Esophagus muscularis mucosa (tissue), 4 donors: Measurements from ENCODE around the gene ITPRIP. TPM values are rescaled to one million over a fixed set of nuclear protein-coding genes. Genes with fewer than 3 reads are reported as not detected.

ENCODE experiments used
- DNase-seq: peaks from one replicate; pipeline ENCODE4 v3.0.0-alpha.2; 2017; ENCODE audit errors: extremely low spot score
- H3K27ac ChIP-seq, 4 donors: fragments of 200-600 bp; sonication (generic); replicated peaks in 1 of 4; 1 replicate in 3 of 4; 2 replicates in 1 of 4; pipeline ENCODE4 v1.5.1; 2016 to 2019; ENCODE audit warnings: mild to moderate bottlenecking in 1 of 4
- H3K27me3 ChIP-seq, 4 donors: fragments of 200-600 bp; sonication (generic); one replicate each; pipeline versions ENCODE4 v1.5.1 to v1.6.0; 2016 to 2019
- H3K36me3 ChIP-seq, 4 donors: fragments of 200-600 bp; sonication (generic); one replicate each; pipeline ENCODE4 v1.5.1; 2016 to 2019
- H3K4me1 ChIP-seq, 4 donors: fragments of 200-600 bp; sonication (generic); one replicate each; pipeline ENCODE4 v1.5.1; 2016 to 2019
- H3K4me3 ChIP-seq, 4 donors: fragments of 200-600 bp; sonication (generic); 1 replicate in 2 of 4; 2 replicates in 2 of 4; pipeline ENCODE4 v1.5.1; 2016 to 2019; ENCODE audit warnings: mild to moderate bottlenecking in 4 of 4, moderate library complexity in 1 of 4
- H3K9me3 ChIP-seq, 4 donors: fragments of 200-600 bp; sonication (generic); 1 replicate in 3 of 4; 2 replicates in 1 of 4; pipeline ENCODE4 v1.5.1; 2016 to 2019
- CTCF ChIP-seq, 3 experiments: fragments of 200-600 bp in 2 of 3; fragments of 450-650 bp in 1 of 3; sonication (generic) in 2 of 3; IDR thresholded peaks; one replicate each; pipeline ENCODE4 v1.5.1; 2017 to 2019; ENCODE audit warnings: antibody characterized with exemption in 3 of 3, mild to moderate bottlenecking in 2 of 3, moderate library complexity in 1 of 3
- EP300 ChIP-seq: sonication (generic); formaldehyde crosslinking; IDR thresholded peaks from one replicate; pipeline ENCODE4 v1.6.1; 2017; ENCODE audit warnings: antibody characterized with exemption
- POLR2A ChIP-seq: fragments of 450-650 bp; IDR thresholded peaks from one replicate; pipeline ENCODE4 v1.6.1; 2017; ENCODE audit warnings: antibody characterized with exemption, moderate library complexity, mild to moderate bottlenecking, low read depth
- POLR2AphosphoS5 ChIP-seq, 2 donors: sonication (generic); formaldehyde crosslinking; IDR thresholded peaks; one replicate each; pipeline ENCODE4 v1.6.1; 2017; ENCODE audit warnings: antibody characterized with exemption in 2 of 2
- WGBS: methylation state at CpG from one replicate; pipeline ENCODE4 v1.1.5; 2018; 5-methylcytosine and 5-hydroxymethylcytosine counted together
- intact Hi-C: fragments of 100-400 bp; cut with DNase I; formaldehyde crosslinking; loops from one replicate; pipeline ENCODE4 v1.15.1; 2023
- total RNA-seq, 4 donors: library from RNA; depleted of rRNA; stranded (reverse); fragments of >200 nt; gene quantifications; one replicate each; pipeline versions ENCODE4 v1.1.0 to v1.2.1, GENCODE V29; 2016

ITPRIP gene
- total RNA-seq, 4 donors from 2014 or later = 18.7 to 56.0 (median 39.9) TPM

DNA sequence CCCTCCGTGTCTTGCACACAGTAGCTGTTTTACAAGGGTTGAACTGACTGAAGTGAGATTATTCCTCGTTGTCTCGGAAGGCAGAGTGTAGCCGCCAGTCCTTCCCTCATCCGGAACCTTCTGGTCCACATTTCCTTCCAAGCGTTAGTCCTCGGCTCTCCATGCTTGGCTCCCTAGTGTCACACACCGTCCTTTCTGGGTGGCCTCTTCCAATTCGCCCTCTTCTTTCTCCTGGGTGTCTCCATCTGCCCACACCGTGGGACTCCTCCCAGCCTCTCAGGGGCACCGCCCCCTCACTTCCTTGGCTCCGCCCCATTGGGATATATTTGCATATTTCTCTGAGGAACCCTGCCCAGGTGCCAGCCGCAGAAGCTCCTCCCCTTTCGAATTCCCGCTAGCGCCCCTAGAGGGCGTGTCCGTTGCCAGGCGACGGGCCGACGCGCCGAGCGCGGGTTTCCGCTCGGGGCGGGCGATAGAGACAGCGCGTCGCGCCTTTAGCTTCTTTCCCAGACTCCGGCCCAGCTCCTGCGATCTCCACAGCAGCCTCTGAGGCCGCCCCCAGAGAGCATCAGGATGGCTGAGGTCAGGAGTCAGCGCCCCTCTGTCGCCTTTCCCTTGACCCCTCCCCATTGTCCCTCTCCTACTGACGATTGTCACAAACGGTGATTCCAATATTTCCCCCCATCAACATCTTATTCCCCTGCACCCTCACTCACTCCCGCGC lies 15.2 kb upstream of the ITPRIP start, which contains the start of gene CFAP58:
Gene CFAP58, plus strand, starts transcription at position 509 of the 724 bp plus-strand sequence. Its CDS starts 65 bp downstream, at position 574.
- Histone ChIP-seq H3K36me3 (no peaks in the 10 kb centered on the region), H3K9me3 (no peaks in the 10 kb centered on the region), H3K4me1 (peaks cover 12 to 34% (median 34%) of the 10 kb centered on the region in 4 donors), H3K27ac (peak within 1 kb of the TSS; percentile 2 to 65 (median 36)), H3K4me3 (peak within 1 kb of the TSS; percentile 44 to 60 (median 51)), H3K27me3 (no peaks in the 10 kb centered on the region)
- intact Hi-C loops = no loop called here
- 5% methylated on average over 24 of the region's 43 CpGs for WGBS
- peak; percentile 96 for DNase-seq
- TF ChIP-seq POLR2AphosphoS5 (IDR thresholded peaks at IDR 0.05) = peak; percentile 66 to 71
- TF ChIP-seq POLR2A = no peak
- TF ChIP-seq CTCF (IDR thresholded peaks at IDR 0.05) = peak; percentile 64 to 75 (median 70)

DNA sequence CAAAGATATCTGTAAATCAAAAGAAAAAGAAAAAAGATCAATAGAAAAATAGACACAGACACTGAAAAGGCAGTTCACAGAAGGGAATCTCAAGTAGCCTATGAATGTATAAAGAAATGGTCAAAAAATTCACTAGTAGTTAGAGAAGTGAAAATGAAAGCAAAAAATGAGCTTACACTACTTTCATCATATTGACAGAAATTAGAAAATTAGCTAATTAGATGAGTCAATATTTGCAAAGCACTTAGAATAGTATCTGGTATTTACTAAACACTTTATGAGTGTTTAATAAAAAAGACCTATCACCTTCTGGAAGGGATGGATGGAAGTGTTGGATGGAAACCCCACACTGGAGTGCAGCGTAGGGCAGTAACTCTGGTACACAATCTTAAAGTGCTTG lies 13.7 kb upstream of the ITPRIP start:
- Histone ChIP-seq H3K36me3 (no peaks in the 10 kb centered on the region), H3K4me1 (peaks cover 12 to 34% (median 34%) of the 10 kb centered on the region in 4 donors), H3K27me3 (no peaks in the 10 kb centered on the region), H3K27ac (no peak overlapping the region), H3K4me3 (no peak overlapping the region), H3K9me3 (no peaks in the 10 kb centered on the region)
- 100% methylated on average over 1 of the region's 1 CpG for WGBS
- TF ChIP-seq POLR2AphosphoS5 (IDR thresholded peaks at IDR 0.05) = no peak
- DNase-seq = no peak
- intact Hi-C loops = no loop called here

DNA sequence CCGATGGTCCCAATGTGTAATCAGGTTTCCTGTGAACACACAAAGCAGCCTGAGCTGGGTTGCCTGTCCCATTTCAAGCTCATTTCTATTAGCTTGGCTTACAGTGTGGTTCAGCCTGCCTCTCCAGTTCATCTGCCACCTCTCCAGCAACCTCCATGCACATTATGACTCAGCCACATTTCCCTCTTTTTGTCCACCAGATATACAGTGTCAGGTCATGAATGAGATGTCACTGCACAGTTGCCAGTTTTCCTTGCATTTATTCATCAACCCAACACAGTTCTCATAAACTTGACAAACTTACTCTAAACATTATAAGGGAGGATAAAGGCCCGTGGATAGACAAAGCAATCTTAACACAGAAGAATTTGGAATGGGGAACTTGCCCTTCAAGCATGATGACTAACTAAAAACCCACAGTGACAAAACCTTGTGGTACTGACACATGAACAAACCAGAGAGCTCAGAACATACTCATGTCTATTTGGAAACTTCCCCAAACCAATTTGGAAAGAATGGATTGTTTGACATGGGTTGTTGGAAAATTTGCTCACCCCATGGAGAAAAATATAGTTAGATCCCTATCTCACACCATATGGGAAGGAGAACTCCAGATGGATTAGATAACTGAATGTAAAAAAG lies 12.9 kb upstream of the ITPRIP start:
- 69% methylated on average over 2 of the region's 2 CpGs for WGBS
- no peak for DNase-seq
- Histone ChIP-seq H3K27ac (no peak overlapping the region), H3K27me3 (no peaks in the 10 kb centered on the region), H3K4me1 (peaks cover 12 to 34% (median 34%) of the 10 kb centered on the region in 4 donors), H3K9me3 (no peaks in the 10 kb centered on the region), H3K36me3 (no peaks in the 10 kb centered on the region), H3K4me3 (no peak overlapping the region)
- TF ChIP-seq CTCF (IDR thresholded peaks at IDR 0.05) (no peak), EP300 (no peak), POLR2A (no peak), POLR2AphosphoS5 (IDR thresholded peaks at IDR 0.05) (no peak)
- intact Hi-C loops = no loop called here

DNA sequence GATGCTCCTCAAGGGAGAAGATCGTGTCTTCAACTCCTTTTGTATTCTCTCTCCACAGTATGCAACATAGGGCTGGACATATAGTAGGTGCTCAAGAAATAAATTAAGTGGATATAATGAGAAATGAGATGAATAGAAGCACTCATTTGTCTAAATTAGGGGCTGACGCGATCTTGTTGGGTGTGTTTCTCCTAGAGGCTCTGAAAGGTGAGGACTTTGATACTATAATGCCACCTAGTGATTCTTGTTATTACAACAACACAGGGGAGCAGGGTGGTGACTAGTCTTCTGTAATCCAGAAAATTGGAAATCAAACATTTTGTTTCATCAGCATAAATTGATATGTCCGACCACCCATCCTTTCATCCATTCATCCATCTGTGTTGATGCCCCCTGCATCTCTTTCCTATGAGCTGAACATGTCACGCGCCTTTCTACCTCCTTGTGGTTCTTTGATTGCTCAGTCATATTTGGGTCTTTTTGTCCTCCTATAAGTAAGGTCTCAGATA lies 11.9 kb upstream of the ITPRIP start:
- Histone ChIP-seq H3K4me3 (peak overlapping the region; percentile 15 to 35 (median 25)), H3K4me1 (peaks cover 12 to 34% (median 34%) of the 10 kb centered on the region in 4 donors), H3K36me3 (no peaks in the 10 kb centered on the region), H3K27ac (peak overlapping the region; percentile 36 to 80 (median 77)), H3K27me3 (no peaks in the 10 kb centered on the region), H3K9me3 (no peaks in the 10 kb centered on the region)
- WGBS = 30% methylated on average over 6 of the region's 6 CpGs
- TF ChIP-seq CTCF (IDR thresholded peaks at IDR 0.05) (peak; percentile 65 to 84 (median 75)), POLR2A (no peak), EP300 (no peak), POLR2AphosphoS5 (IDR thresholded peaks at IDR 0.05) (no peak)
- intact Hi-C loops = loop anchor here (1.0 kb wide), 1 partner anchor 59 kb away; no protein-coding TSS in a partner anchor
- DNase-seq = no peak

DNA sequence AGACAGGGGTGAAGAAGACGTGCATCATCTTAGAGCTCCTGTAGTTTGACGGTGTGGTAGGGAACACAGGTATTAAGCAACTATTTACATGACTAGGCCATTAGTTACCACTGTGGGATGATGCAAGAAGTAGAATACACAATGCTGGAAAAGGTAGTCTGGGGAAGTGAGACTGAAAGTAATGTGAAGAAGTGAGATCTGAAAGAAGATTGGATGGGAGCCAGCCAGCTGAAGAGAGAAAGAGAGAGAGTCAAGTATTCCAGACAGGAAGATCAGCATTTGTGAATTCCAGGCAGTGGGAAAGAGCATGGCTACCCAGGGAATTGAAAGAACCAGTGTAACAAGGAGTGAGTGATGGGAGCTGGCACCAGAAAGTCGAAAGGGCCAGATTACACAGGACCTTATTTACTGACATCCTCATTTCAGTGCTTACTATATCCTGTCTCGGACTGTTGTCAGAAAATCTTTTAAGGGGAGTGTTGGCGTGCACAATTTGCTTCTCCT lies 11.4 kb upstream of the ITPRIP start:
- no peaks in the 10 kb centered on the region for H3K36me3 ChIP-seq
- peak overlapping the region; percentile 15 to 35 (median 25) for H3K4me3 ChIP-seq
- 25% methylated on average over 5 of the region's 5 CpGs for WGBS
- no peak for DNase-seq
- peaks cover 12 to 34% (median 34%) of the 10 kb centered on the region in 4 donors for H3K4me1 ChIP-seq
- H3K27ac ChIP-seq = peak overlapping the region; percentile 36 to 80 (median 77)
- no peaks in the 10 kb centered on the region for H3K27me3 ChIP-seq
- TF ChIP-seq POLR2A = no peak
- peak; percentile 7 for TF ChIP-seq EP300
- peak; percentile 46 to 78 for TF ChIP-seq POLR2AphosphoS5 (IDR thresholded peaks at IDR 0.05)
- no peak for TF ChIP-seq CTCF (IDR thresholded peaks at IDR 0.05)
- intact Hi-C loops = loop anchor here (1.0 kb wide), 1 partner anchor 58 kb away; no protein-coding TSS in a partner anchor
- H3K9me3 ChIP-seq = no peaks in the 10 kb centered on the region
